T-helper 1 cell treated with Interleukin-12 subunit alpha and Interleukin-12 subunit beta and Interleukin-4 antibody, amounts not matched to agents 30 ng/mL and 1 ng/mL, for 36 hours (primary cell): ENCODE data around the gene ZFYVE16. TPM values are rescaled to one million over a fixed set of nuclear protein-coding genes. Genes with fewer than 3 reads are reported as not detected.
"Not testable (repeated sequence)": the region's sequence is repeated elsewhere in the genome, so short reads cannot be mapped to it uniquely, and the experiment has no call there.

Source experiments
- intact Hi-C: fragments of 100-400 bp; cut with micrococcal nuclease; formaldehyde crosslinking; loops from one replicate; pipeline ENCODE4 v1.15.1; 2024
- total RNA-seq: library from RNA; stranded (reverse); gene quantifications from 2 replicates; pipeline ENCODE4 v1.2.3, GENCODE V29; 2022

The ZFYVE16 gene
- total RNA-seq, 1 donor from 2014 or later: 11.9 TPM

DNA sequence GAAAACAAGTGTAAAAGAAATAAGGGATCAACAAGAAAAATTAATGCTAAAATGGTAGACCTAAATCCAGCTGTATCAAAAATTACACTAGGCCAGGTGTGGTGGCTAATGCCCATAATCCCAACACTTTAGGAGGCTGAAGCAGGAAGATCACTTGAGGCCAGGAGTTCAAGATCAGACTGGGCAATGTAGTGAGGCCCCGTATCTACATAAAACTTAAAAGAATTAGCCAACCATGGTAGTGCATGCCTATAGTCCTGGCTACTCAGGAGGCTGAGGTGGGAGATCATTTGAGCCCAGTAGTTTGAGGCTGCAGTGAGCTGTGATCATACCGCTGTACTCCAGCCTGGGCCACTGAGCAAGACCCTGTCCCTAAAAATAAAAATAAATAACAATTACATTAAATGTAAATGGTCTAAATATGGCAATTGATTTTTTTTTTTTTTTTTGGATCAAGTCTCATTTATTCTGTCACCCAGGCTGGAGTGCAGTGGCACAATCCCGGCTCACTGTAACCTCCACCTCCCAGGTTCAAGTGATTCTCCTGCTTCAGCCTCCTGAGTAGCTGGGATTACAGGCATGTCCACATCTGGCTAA lies 75.9 kb downstream of the ZFYVE16 start:
- intact Hi-C loops: loop anchor here (5.0 kb wide), 1 partner anchor 624 kb away; no protein-coding TSS in a partner anchor

DNA sequence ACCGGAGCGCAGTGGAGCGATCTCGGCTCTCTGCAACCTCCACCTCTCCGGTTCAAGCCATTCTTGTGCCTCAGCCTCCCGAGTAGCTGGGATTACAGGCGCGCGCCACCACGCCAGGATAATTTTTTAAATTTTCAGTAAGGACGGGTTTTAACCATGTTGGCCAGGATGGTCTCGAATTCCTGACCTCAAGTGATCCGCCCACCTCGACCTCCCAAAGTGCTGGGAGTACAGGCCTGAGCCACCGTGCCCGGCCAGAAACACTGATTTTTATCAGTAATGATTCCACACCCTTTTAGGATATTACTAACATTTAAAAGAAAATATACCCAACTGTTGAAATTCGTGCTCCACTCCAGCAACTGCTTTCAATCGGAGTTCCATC lies 79.6 kb downstream of the ZFYVE16 start:
- intact Hi-C loops: loop anchor here (5.0 kb wide), 1 partner anchor 80 kb away; the partner anchor contains the start of gene ZFYVE16

DNA sequence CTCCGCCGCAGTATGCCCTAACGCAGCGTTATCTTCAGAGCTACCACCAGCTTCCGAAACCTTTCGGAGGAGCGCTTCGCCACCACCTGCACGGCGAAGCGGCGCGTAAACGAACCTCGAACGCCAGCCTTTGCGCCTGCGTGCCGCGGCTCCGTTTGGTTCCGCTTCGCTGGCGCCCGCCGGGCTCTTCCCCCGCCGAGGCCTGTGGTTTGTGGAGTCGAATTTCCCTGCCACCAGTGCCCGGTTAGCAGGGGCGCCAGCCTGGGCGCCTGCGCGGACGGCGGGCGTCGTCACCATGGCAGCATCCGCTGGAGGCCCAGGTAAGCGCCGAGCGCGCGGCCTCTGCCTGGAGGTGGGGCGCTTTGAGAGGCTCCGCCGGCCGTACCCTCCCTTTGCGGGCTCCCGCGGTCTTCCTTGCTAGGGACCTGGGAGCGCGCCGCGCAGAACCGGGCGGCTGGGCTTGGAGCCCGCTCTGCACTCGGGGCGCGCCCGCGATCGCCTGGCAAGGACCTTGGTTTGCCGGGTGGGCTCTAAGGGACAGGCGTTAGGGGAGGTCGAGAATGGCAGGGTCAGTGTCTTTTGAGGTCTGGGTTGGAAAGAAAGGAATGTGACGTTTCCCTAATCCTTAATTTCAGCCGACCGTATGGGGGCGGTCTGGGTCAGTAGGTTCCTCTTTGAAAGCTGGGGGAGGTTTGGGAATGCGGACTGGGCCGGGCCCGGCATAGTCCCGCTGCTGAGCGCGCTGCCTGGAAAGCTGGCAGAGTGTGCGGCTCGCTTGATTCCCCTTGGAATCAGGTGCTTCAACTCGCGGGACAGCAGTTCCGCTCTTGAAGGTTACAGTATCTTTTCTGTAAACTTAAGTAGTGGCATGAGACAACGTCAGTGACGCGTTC lies 80.2 kb downstream of the ZFYVE16 start, which contains the start of gene FAM151B:
Gene FAM151B, plus strand, starts transcription at position 272 of the 893 bp plus-strand sequence. Its CDS starts 24 bp downstream, at position 296.
- intact Hi-C loops: loop anchor here (5.0 kb wide), 1 partner anchor 81 kb away; the partner anchor contains the start of gene ZFYVE16

DNA sequence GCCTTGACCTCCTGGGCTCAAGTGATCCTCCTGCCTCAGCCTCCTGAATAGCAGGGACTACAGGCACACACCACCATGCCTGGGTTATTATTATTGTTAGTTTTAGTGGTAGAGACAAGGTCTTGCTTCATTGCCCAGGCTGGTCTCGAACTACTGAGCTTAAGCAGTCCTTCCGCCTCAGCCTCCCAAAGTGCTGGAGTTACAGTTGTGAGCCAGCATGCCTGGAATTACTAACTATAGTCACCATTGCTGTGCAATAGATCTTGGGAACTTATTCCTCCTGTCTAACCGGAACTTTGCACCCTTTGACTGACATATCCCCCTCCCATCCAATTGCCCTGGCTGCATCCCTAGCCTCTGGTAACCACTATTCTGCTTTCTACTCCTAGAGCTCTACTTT lies 83.4 kb downstream of the ZFYVE16 start:
- intact Hi-C loops: no loop called here

DNA sequence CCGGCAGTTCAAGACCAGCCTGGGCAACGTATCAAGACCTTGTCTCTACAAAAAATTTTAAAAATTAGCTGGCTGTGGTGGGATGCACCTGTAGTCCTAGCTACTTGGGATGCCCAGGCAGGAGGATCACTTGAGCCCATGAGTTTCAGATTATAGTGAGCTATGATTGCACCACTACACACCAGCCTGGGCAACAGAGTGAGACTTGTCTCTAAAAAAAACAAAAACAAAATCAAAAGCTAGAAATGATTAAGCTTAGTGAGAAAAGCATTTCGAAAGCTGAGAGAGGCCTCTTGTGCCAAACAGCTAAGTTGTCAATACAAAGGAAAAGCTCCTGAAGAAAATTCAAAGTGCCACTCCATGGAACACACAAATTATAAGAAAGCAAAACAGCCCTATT lies 84.9 kb downstream of the ZFYVE16 start:
- intact Hi-C loops: no loop called here

- intact Hi-C loops: not testable (repeated sequence)
Measured at GRCh38 chr5:80493443-80493842, 85.6 kb downstream of the ZFYVE16 start.

DNA sequence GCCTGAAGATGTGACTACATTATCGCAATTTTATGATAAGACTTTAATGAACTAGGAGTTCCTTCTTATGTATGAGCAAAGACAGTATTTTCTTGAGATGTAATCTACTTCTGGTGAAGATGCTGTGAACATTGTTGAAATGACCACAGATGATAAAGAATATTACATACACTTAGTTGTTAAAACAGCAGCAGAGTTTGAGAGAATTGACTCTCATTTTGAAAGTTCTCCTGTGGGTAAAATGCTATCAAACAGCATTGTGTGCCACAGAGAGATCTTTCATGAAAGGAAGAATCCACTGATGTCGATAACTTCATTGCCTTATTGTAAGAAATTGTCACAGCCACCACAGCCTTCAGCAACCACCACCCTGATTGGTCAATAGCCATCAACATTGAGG lies 88.0 kb downstream of the ZFYVE16 start:
- intact Hi-C loops: no loop called here

- intact Hi-C loops: no loop called here
Measured at GRCh38 chr5:80502800-80503199, 94.9 kb downstream of the ZFYVE16 start.

- intact Hi-C loops: no loop called here
Measured at GRCh38 chr5:80503641-80504040, 95.8 kb downstream of the ZFYVE16 start.

DNA sequence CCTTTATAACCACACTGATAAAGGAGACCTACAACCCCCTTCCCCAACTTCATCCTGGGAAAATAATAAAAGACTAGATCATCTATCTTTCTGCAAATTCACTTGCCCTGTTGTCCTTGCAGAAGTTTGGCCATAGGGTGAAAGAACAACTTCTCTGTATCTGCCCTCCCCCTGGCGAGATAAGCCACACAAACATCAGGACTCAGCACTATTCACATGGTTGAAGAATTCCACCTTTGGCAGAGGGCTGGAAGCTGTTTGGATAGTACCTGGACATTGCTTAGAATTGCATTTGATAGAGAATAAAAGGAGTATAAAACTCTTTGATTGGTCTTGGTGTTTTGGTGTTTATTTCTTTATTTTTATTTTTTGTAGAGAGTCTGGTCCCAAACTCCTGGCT lies 97.0 kb downstream of the ZFYVE16 start:
- intact Hi-C loops: no loop called here

DNA sequence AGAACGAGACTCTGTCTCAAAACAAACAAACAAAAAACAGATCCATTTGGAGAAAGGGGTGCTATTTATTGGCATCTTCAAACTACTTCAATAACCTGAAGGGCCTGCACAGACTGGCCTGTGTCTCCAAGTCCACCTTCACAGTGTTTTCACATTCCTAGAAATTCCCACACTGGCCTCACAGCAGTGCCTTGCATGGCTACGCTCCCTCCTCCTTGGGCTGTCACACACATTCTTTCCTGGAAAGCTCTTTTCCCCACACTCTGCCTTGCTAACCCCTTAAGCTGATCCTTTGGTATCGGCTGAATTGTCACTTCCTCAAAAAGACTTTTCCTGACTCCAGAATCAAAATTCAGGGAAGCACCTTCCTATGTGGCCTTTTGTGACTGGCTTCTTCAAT lies 99.8 kb downstream of the ZFYVE16 start:
- intact Hi-C loops: no loop called here

GRCh38 chr5:80508844-80509243 lies 101.0 kb downstream of the ZFYVE16 start:
- intact Hi-C loops: no loop called here

GRCh38 chr5:80509362-80509761 lies 101.5 kb downstream of the ZFYVE16 start:
- intact Hi-C loops: no loop called here

GRCh38 chr5:80516826-80517225 lies 109.0 kb downstream of the ZFYVE16 start:
- intact Hi-C loops: no loop called here

Other genes with a start within 250 kb of the ZFYVE16 start
- gene SERINC5, start 152.0 kb upstream of the ZFYVE16 start, total RNA-seq: 50.5 and 53.1 TPM in 2 replicates
- gene SPZ1, start 88.1 kb upstream of the ZFYVE16 start, total RNA-seq: 0.15 TPM in 1 of 2 replicates, not detected in the other
- gene FAM151B, start 80.0 kb downstream of the ZFYVE16 start, total RNA-seq: 0.22 TPM in 1 of 2 replicates, not detected in the other
- gene ANKRD34B, start 162.2 kb downstream of the ZFYVE16 start, total RNA-seq: not detected in 2 replicates
- gene MSH3, start 246.6 kb downstream of the ZFYVE16 start, total RNA-seq: 19.4 and 21.0 TPM in 2 replicates
- gene DHFR, start 246.9 kb downstream of the ZFYVE16 start, total RNA-seq: 49.8 and 49.9 TPM in 2 replicates